AG04449 (cell line): ENCODE measurements around the gene ZNF20.

Source experiments
- CTCF ChIA-PET: fragments of 350-600 bp; formaldehyde crosslinking; extraction: SDS; loops from one replicate; lab custom pipeline; 2021; ENCODE audit warnings: antibody characterized with exemption; lab: Yijun Ruan, JAX
- POLR2A ChIA-PET: fragments of 400-600, 350-600 bp; formaldehyde crosslinking; extraction: SDS; loops from one replicate; lab custom pipeline; 2020; ENCODE audit warnings: antibody characterized with exemption, inconsistent platforms; lab: Yijun Ruan, JAX
- DNase-seq: peaks from one replicate; pipeline ENCODE4 v3.0.0-alpha.2; 2010; ENCODE audit warnings: low read depth, low spot score
- H3K4me3 ChIP-seq: 2 replicates; pipeline ENCODE4 v1.5.1; 2011; ENCODE audit warnings: low read depth, mild to moderate bottlenecking, control low read depth, low read length
- CTCF ChIP-seq: IDR thresholded peaks from one replicate; pipeline ENCODE4 v1.5.1; 2011; ENCODE audit warnings: mild to moderate bottlenecking, moderate library complexity, low read length, control low read depth, inconsistent platforms; ENCODE audit not compliant: insufficient read depth; ENCODE audit errors: missing control alignments

ZNF20 gene

GRCh38 chr19:12139885-12140544 lies at the start of gene ZNF20:
Gene ZNF20, minus strand, starts transcription at chr19:12140350. Its CDS starts 168 bp downstream, at chr19:12140182.
- CTCF ChIA-PET: interaction anchor here (0.8 to 5.0 kb wide), 30 partner anchors 8 to 491 kb away, joined by 3 to 54 read pairs (median 6); partner anchors contain the start of genes ZNF136, ZNF433, ZNF442 and ZNF625
- POLR2A ChIA-PET: interaction anchor here (0.5 to 1.1 kb wide), 7 partner anchors 11 to 342 kb away, joined by 3 to 10 read pairs (median 5); partner anchors contain the start of genes ZNF136, ZNF433 and ZNF625
- no peak for TF ChIP-seq CTCF
- DNase-seq: peak; percentile 44
- peak within 1 kb of the TSS; percentile 86 for H3K4me3 ChIP-seq

GRCh38 chr19:12187625-12188024 lies 47.5 kb upstream of the ZNF20 start:
- no peak overlapping the region for H3K4me3 ChIP-seq
- POLR2A ChIA-PET: no interaction called here
- TF ChIP-seq CTCF: no peak
- CTCF ChIA-PET: no interaction called here
- no peak for DNase-seq

- ChIA-PET POLR2A (no interaction called here), CTCF (no interaction called here)
- TF ChIP-seq CTCF: no peak
- DNase-seq: no peak
- H3K4me3 ChIP-seq: no peak overlapping the region
Measured at GRCh38 chr19:12180377-12180776, 40.2 kb upstream of the ZNF20 start.

GRCh38 chr19:12166626-12167025 lies 26.5 kb upstream of the ZNF20 start:
- CTCF ChIA-PET: no interaction called here
- POLR2A ChIA-PET: no interaction called here
- TF ChIP-seq CTCF: no peak
- peak; percentile 23 for DNase-seq
- H3K4me3 ChIP-seq: no peak overlapping the region

- ChIA-PET POLR2A (no interaction called here), CTCF (interaction anchor here (3.0 kb wide), 1 partner anchor 23 kb away, joined by 15 read pairs; the partner anchor contains the start of gene ZNF20)
- no peak for TF ChIP-seq CTCF
- H3K4me3 ChIP-seq: peak overlapping the region; percentile 92
- DNase-seq: no peak
Measured at GRCh38 chr19:12163826-12164225, 23.7 kb upstream of the ZNF20 start.
